ENCODE measurements around the gene FRK.

Gene FRK

DNA sequence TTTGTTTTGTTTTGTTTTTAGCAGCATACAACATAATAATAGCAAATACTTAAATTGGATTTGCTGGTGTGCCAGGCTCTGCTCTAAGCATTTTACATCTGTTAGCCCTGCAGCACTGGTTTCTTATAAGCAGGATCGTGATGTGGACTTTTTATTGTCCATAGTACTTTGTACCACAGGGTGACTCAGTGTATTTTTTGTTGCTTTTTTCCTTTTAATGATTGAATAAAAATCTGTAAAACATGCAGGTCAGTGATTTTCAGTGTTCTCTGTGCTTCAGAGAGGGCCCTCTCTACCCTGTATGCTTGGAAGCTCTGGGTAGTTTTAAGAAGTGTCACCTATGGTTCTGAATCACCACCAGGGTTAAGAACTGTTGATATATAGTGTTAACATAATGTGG lies 43.9 kb upstream of the FRK start:
- H2BK120ac ChIP-seq (ENCODE audit: insufficient read depth, low read length, poor library complexity), result no peak overlapping the region
- H2BK5ac ChIP-seq (ENCODE audit: low read depth, low read length, poor library complexity), result no peak overlapping the region
- no peak overlapping the region for H4K12ac ChIP-seq (ENCODE audit: low read depth, low read length)
- H3K79me2 ChIP-seq (ENCODE audit: control insufficient read depth, insufficient read depth, low read length, poor library complexity), result peaks cover 6% of the 10 kb centered on the region
- H2AFZ ChIP-seq (ENCODE audit: insufficient read depth, low read length, poor library complexity), result no peak overlapping the region
- H3K36me3 ChIP-seq (ENCODE audit: control insufficient read depth in 1 of 2, insufficient read depth in 2 of 2, low read length in 2 of 2), result no peaks in the 10 kb centered on the region
- H3K9me3 ChIP-seq (ENCODE audit: insufficient read depth, low read depth, low read length), result no peaks in the 10 kb centered on the region
- H3K23ac ChIP-seq (ENCODE audit: low read length), result no peak overlapping the region
- H3K14ac ChIP-seq (ENCODE audit: low read length), result no peak overlapping the region
- no peak overlapping the region for H2AK5ac ChIP-seq (ENCODE audit: low read length)
- H3K4me3 ChIP-seq (ENCODE audit: low read depth, low read length), result no peak overlapping the region
- no CpG with 5 or more reads among the region's 1 CpG for WGBS (ENCODE audit: extremely low coverage, insufficient coverage, insufficient read length)
- no peak overlapping the region for H3K9ac ChIP-seq (ENCODE audit: low read length)
- H3K4ac ChIP-seq (ENCODE audit: low read depth, low read length), result no peak overlapping the region
- H3K4me1 ChIP-seq (ENCODE audit: control insufficient read depth in 1 of 2, insufficient read depth in 2 of 2, low read length in 2 of 2), result peaks cover 0 to 4% of the 10 kb centered on the region in 2 experiments
- H2BK12ac ChIP-seq (ENCODE audit: low read length), result no peak overlapping the region
- no peak for DNase-seq
- no peak overlapping the region for H3K27ac ChIP-seq (ENCODE audit: low read depth, low read length)
- H4K91ac ChIP-seq (ENCODE audit: low read depth, low read length), result no peak overlapping the region
- no peak overlapping the region for H3K4me2 ChIP-seq (ENCODE audit: low read length)
- no peak overlapping the region for H3K18ac ChIP-seq (ENCODE audit: low read length)
- no peak overlapping the region for H4K8ac ChIP-seq (ENCODE audit: low read depth, low read length)
- H3K27me3 ChIP-seq (ENCODE audit: insufficient read depth, low read length), result no peaks in the 10 kb centered on the region
- peaks cover 6% of the 10 kb centered on the region for H3K79me1 ChIP-seq (ENCODE audit: low read length)

DNA sequence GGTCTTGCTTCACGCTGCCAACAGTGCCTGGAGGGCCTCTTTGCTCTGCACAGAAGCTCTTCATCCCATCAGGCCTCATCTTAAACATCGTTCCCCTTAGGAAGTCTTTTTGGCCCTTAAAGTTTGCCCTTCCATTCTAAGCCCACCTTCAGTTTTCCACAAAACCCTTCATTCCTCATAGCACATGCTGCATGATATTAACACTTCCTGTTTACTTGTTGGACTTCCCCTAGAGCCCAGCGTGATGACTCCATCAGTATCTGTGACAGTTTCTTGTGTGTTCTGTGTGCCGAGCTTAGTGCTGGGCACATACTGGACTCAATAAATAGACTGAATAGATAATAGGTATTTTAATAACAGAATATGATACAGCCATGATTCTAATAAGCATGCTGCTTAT lies 42.2 kb upstream of the FRK start:
- Histone ChIP-seq H2BK12ac (ENCODE audit: low read length) (no peak overlapping the region), H3K4me2 (ENCODE audit: low read length) (no peak overlapping the region), H2BK120ac (ENCODE audit: insufficient read depth, low read length, poor library complexity) (no peak overlapping the region), H4K8ac (ENCODE audit: low read depth, low read length) (no peak overlapping the region), H3K79me2 (ENCODE audit: control insufficient read depth, insufficient read depth, low read length, poor library complexity) (peaks cover 6% of the 10 kb centered on the region), H3K9ac (ENCODE audit: low read length) (no peak overlapping the region), H3K27ac (ENCODE audit: low read depth, low read length) (no peak overlapping the region), H2AFZ (ENCODE audit: insufficient read depth, low read length, poor library complexity) (no peak overlapping the region), H3K14ac (ENCODE audit: low read length) (no peak overlapping the region), H3K79me1 (ENCODE audit: low read length) (peaks cover 6% of the 10 kb centered on the region), H3K4me3 (ENCODE audit: low read depth, low read length) (no peak overlapping the region), H3K27me3 (ENCODE audit: insufficient read depth, low read length) (no peaks in the 10 kb centered on the region), H4K91ac (ENCODE audit: low read depth, low read length) (no peak overlapping the region), H2AK5ac (ENCODE audit: low read length) (no peak overlapping the region), H3K18ac (ENCODE audit: low read length) (no peak overlapping the region), H3K4ac (ENCODE audit: low read depth, low read length) (no peak overlapping the region), H3K4me1 (ENCODE audit: control insufficient read depth in 1 of 2, insufficient read depth in 2 of 2, low read length in 2 of 2) (peaks cover 0 to 4% of the 10 kb centered on the region in 2 experiments), H3K9me3 (ENCODE audit: insufficient read depth, low read depth, low read length) (no peaks in the 10 kb centered on the region), H3K36me3 (ENCODE audit: control insufficient read depth in 1 of 2, insufficient read depth in 2 of 2, low read length in 2 of 2) (no peaks in the 10 kb centered on the region), H4K12ac (ENCODE audit: low read depth, low read length) (no peak overlapping the region), H3K23ac (ENCODE audit: low read length) (no peak overlapping the region), H2BK5ac (ENCODE audit: low read depth, low read length, poor library complexity) (no peak overlapping the region)
- DNase-seq, result no peak
- WGBS (ENCODE audit: extremely low coverage, insufficient coverage, insufficient read length), result no CpG with 5 or more reads among the region's 4 CpGs

DNA sequence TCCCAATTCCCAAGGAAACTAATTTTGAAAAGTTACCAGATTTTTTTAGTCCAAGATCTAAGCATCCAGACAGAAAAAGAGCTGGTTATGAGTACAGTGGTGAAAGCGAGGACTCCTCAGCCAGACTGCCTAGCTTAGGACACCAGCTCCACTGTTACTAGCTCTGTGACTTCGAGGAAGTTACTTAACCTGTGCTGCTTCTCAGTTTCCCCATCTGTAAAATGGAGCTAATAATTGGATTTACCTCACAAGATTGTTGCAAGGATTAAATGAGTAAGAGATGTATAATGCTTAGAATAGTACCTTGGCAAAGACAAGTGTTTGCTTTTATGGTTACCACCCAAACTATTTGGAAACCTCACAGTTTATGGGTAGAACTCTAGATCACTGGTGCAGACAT lies 41.1 kb upstream of the FRK start:
- Histone ChIP-seq H4K12ac (ENCODE audit: low read depth, low read length) (no peak overlapping the region), H3K4me2 (ENCODE audit: low read length) (peak overlapping the region; percentile 76), H3K23ac (ENCODE audit: low read length) (no peak overlapping the region), H4K91ac (ENCODE audit: low read depth, low read length) (no peak overlapping the region), H3K4me1 (ENCODE audit: control insufficient read depth in 1 of 2, insufficient read depth in 2 of 2, low read length in 2 of 2) (peaks cover 0 to 4% of the 10 kb centered on the region in 2 experiments), H3K18ac (ENCODE audit: low read length) (no peak overlapping the region), H4K8ac (ENCODE audit: low read depth, low read length) (no peak overlapping the region), H3K79me1 (ENCODE audit: low read length) (peaks cover 6% of the 10 kb centered on the region), H3K9ac (ENCODE audit: low read length) (no peak overlapping the region), H3K27me3 (ENCODE audit: insufficient read depth, low read length) (no peaks in the 10 kb centered on the region), H2BK12ac (ENCODE audit: low read length) (no peak overlapping the region), H3K27ac (ENCODE audit: low read depth, low read length) (no peak overlapping the region), H2BK120ac (ENCODE audit: insufficient read depth, low read length, poor library complexity) (no peak overlapping the region), H2AFZ (ENCODE audit: insufficient read depth, low read length, poor library complexity) (no peak overlapping the region), H2BK5ac (ENCODE audit: low read depth, low read length, poor library complexity) (no peak overlapping the region), H2AK5ac (ENCODE audit: low read length) (no peak overlapping the region), H3K79me2 (ENCODE audit: control insufficient read depth, insufficient read depth, low read length, poor library complexity) (peaks cover 6% of the 10 kb centered on the region), H3K4me3 (ENCODE audit: low read depth, low read length) (no peak overlapping the region), H3K4ac (ENCODE audit: low read depth, low read length) (no peak overlapping the region), H3K9me3 (ENCODE audit: insufficient read depth, low read depth, low read length) (no peaks in the 10 kb centered on the region), H3K36me3 (ENCODE audit: control insufficient read depth in 1 of 2, insufficient read depth in 2 of 2, low read length in 2 of 2) (no peaks in the 10 kb centered on the region), H3K14ac (ENCODE audit: low read length) (no peak overlapping the region)
- DNase-seq, result no peak
- no CpG with 5 or more reads among the region's 2 CpGs for WGBS (ENCODE audit: extremely low coverage, insufficient coverage, insufficient read length)

DNA sequence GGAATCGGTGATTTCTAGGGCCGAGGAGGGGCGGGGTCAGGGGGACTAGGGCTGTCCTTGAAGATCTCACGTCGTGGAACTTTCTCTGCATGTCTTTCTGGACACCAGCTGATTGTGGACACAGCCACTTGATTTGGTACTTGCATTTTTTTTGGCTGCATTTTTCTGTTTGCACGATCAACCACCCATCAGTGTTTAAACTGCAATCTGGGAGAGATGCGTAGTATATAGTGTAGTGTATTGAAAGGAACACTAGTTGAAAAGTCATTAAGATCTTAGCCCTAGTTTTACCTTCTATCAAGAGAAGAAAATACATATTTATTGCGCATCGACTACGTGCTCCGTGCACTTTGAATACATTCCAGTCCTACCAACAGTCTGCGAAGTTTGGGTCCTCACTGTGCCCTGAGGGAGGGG lies 40.6 kb upstream of the FRK start:
- Histone ChIP-seq H3K9ac (ENCODE audit: low read length) (peak overlapping the region; percentile 71), H3K4me3 (ENCODE audit: low read depth, low read length) (peak overlapping the region; percentile 94), H3K23ac (ENCODE audit: low read length) (no peak overlapping the region), H3K9me3 (ENCODE audit: insufficient read depth, low read depth, low read length) (no peaks in the 10 kb centered on the region), H3K4me1 (ENCODE audit: control insufficient read depth in 1 of 2, insufficient read depth in 2 of 2, low read length in 2 of 2) (peaks cover 0 to 4% of the 10 kb centered on the region in 2 experiments), H3K4me2 (ENCODE audit: low read length) (peak overlapping the region; percentile 76), H4K8ac (ENCODE audit: low read depth, low read length) (peak overlapping the region; percentile 96), H3K14ac (ENCODE audit: low read length) (no peak overlapping the region), H2AK5ac (ENCODE audit: low read length) (no peak overlapping the region), H3K18ac (ENCODE audit: low read length) (no peak overlapping the region), H3K79me2 (ENCODE audit: control insufficient read depth, insufficient read depth, low read length, poor library complexity) (peaks cover 6% of the 10 kb centered on the region), H4K91ac (ENCODE audit: low read depth, low read length) (no peak overlapping the region), H3K4ac (ENCODE audit: low read depth, low read length) (no peak overlapping the region), H3K27me3 (ENCODE audit: insufficient read depth, low read length) (no peaks in the 10 kb centered on the region), H2BK5ac (ENCODE audit: low read depth, low read length, poor library complexity) (no peak overlapping the region), H2BK120ac (ENCODE audit: insufficient read depth, low read length, poor library complexity) (no peak overlapping the region), H3K36me3 (ENCODE audit: control insufficient read depth in 1 of 2, insufficient read depth in 2 of 2, low read length in 2 of 2) (no peaks in the 10 kb centered on the region), H2BK12ac (ENCODE audit: low read length) (no peak overlapping the region), H3K27ac (ENCODE audit: low read depth, low read length) (peak overlapping the region; percentile 86), H2AFZ (ENCODE audit: insufficient read depth, low read length, poor library complexity) (peak overlapping the region; percentile 98), H3K79me1 (ENCODE audit: low read length) (peaks cover 6% of the 10 kb centered on the region), H4K12ac (ENCODE audit: low read depth, low read length) (peak overlapping the region; percentile 60)
- DNase-seq, result no peak
- WGBS (ENCODE audit: extremely low coverage, insufficient coverage, insufficient read length), result no CpG with 5 or more reads among the region's 12 CpGs

Data from trophoblast cell (in vitro differentiated cells and primary cell).